Astrocyte of the cerebellum (primary cell): ENCODE data around the gene PPP3CA.

Source experiments
- DNase-seq: peaks from one replicate; pipeline ENCODE4 v3.0.0-alpha.2; 2011; ENCODE audit warnings: low read depth
- H3K4me3 ChIP-seq: 2 replicates; pipeline ENCODE4 v1.5.1; 2011; ENCODE audit warnings: mild to moderate bottlenecking, low read depth, low read length, moderate library complexity
- CTCF ChIP-seq: IDR thresholded peaks from 2 replicates; pipeline ENCODE4 v1.5.1; 2012; ENCODE audit warnings: low read length, low read depth, moderate library complexity, mild to moderate bottlenecking; ENCODE audit errors: missing control alignments
- in situ Hi-C: cut with HindIII; loops from 2 replicates; pipeline ENCODE4 v1.10.0; 2017; ENCODE audit warnings: low sequenced_read_pairs

Gene PPP3CA

GRCh38 chr4:101128473-101128872 is 218.9 kb downstream of the PPP3CA start:
- no peak for DNase-seq
- no peak overlapping the region for H3K4me3 ChIP-seq
- TF ChIP-seq CTCF = no peak
- in situ Hi-C loops = no loop called here

DNA sequence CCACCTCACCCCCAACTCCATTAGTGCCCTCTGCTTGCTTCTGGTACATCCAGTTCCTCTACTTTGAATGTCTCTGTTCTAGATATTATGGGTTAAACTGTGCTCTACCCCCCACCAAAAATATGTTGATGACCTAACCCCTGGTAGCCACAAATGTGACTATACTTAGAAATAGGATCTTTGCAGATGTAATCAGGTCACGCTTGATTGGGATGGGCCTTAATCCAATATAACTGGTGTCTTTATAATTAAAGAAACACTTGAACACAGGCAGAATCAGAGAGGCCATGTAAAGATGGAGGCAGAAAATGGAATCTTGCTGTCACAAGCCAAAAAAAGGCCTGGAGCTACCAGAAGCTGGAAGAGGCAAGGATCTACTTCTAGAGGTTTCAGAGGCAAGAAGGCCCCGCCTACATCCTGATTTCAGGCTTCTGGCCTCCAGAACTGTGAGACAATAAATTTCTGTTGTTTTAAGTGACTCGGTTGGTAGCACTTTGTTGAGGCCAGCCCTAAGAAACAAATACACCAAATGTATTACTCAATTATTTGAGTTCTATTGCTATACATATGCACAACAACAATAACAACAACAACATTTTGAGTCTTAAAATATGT is 220.0 kb downstream of the PPP3CA start:
- in situ Hi-C loops = no loop called here
- no peak for DNase-seq
- no peak overlapping the region for H3K4me3 ChIP-seq
- TF ChIP-seq CTCF = no peak

- no peak for DNase-seq
- in situ Hi-C loops = no loop called here
- no peak overlapping the region for H3K4me3 ChIP-seq
- no peak for TF ChIP-seq CTCF
These were observed 221.3 kb downstream of the PPP3CA start for GRCh38 chr4:101126059-101126458.

- TF ChIP-seq CTCF = no peak
- in situ Hi-C loops = no loop called here
- DNase-seq = no peak
- no peak overlapping the region for H3K4me3 ChIP-seq
These were observed 222.0 kb downstream of the PPP3CA start for GRCh38 chr4:101125045-101125942.

- no peak for DNase-seq
- no peak overlapping the region for H3K4me3 ChIP-seq
- no peak for TF ChIP-seq CTCF
- in situ Hi-C loops = no loop called here
These were observed 224.1 kb downstream of the PPP3CA start for GRCh38 chr4:101123231-101123630.

- no peak for DNase-seq
- in situ Hi-C loops = no loop called here
- H3K4me3 ChIP-seq = no peak overlapping the region
- TF ChIP-seq CTCF = no peak
These were observed 225.3 kb downstream of the PPP3CA start for GRCh38 chr4:101122019-101122418.
